GM21381 (cell line): ENCODE measurements around the gene INPP5K.
"Not testable (repeated sequence)": the region's sequence is repeated elsewhere in the genome, so short reads cannot be mapped to it uniquely, and the experiment has no call there.

Experiments used
- ATAC-seq: cut with Tn5 transposase; IDR thresholded peaks from one replicate; pipeline ENCODE4 v1.9.1; 2021; ENCODE audit warnings: mild to moderate bottlenecking, moderate library complexity; ENCODE audit not compliant: unreplicated experiment

The INPP5K gene

GRCh38 chr17:1508709-1509108, 7.7 kb downstream of the INPP5K start:
- ATAC-seq = not testable (repeated sequence)

- ATAC-seq = no peak
Observed at GRCh38 chr17:1506649-1507267, 9.7 kb downstream of the INPP5K start.

- no peak for ATAC-seq
Observed at GRCh38 chr17:1505586-1505985, 10.8 kb downstream of the INPP5K start.

- ATAC-seq = no peak
Observed at GRCh38 chr17:1504866-1505265, 11.5 kb downstream of the INPP5K start.

- no peak for ATAC-seq
Observed at GRCh38 chr17:1503699-1504098, 12.7 kb downstream of the INPP5K start.

- no peak for ATAC-seq
Observed at GRCh38 chr17:1498869-1499268, 17.5 kb downstream of the INPP5K start.

GRCh38 chr17:1498233-1498632, 18.2 kb downstream of the INPP5K start:
- no peak for ATAC-seq

- no peak for ATAC-seq
Observed at GRCh38 chr17:1497831-1498230, 18.6 kb downstream of the INPP5K start.

- ATAC-seq = no peak
Observed at GRCh38 chr17:1496869-1497268, 19.5 kb downstream of the INPP5K start.

GRCh38 chr17:1495265-1495989, 21.0 kb downstream of the INPP5K start:
- ATAC-seq = no peak

GRCh38 chr17:1494736-1495253, 21.6 kb downstream of the INPP5K start:
- ATAC-seq = no peak

- no peak for ATAC-seq
Observed at GRCh38 chr17:1494203-1494602, 22.2 kb downstream of the INPP5K start.

GRCh38 chr17:1493291-1493980, 23.0 kb downstream of the INPP5K start:
- no peak for ATAC-seq

- ATAC-seq = no peak
Observed at GRCh38 chr17:1492249-1493206, 23.9 kb downstream of the INPP5K start, which contains the start of gene MYO1C. TSS of gene MYO1C (minus strand) at chr17:1492686. CDS start at chr17:1492487, 199 bp downstream.

GRCh38 chr17:1491443-1492248, 24.8 kb downstream of the INPP5K start:
- ATAC-seq = peak; percentile 32

- ATAC-seq = peak; percentile 38
Observed at GRCh38 chr17:1490643-1491442, 25.6 kb downstream of the INPP5K start.

GRCh38 chr17:1488826-1489270, 27.6 kb downstream of the INPP5K start:
- ATAC-seq = no peak

GRCh38 chr17:1487939-1488825, 28.2 kb downstream of the INPP5K start:
- ATAC-seq = peak; percentile 35
